C4-2B (cell line): Measurements from ENCODE around the gene TMUB2.

Experiments used
- H3K27ac ChIP-seq: fragments of 450-650 bp; 2 replicates; pipeline ENCODE4 v1.5.1; 2017
- CTCF ChIP-seq: fragments of 450-650 bp; conservative IDR thresholded peaks from 2 replicates; pipeline ENCODE4 v1.5.1; 2017; ENCODE audit warnings: mild to moderate bottlenecking
- ZFX ChIP-seq: fragments of 450-650 bp; IDR thresholded peaks from 2 replicates; pipeline ENCODE4 v1.6.1; 2017

TMUB2 gene

GRCh38 chr17:44183024-44183423 is 3.7 kb upstream of the TMUB2 start:
- H3K27ac ChIP-seq: no peak overlapping the region
- TF ChIP-seq CTCF (no peak), ZFX (no peak)

GRCh38 chr17:44184212-44184810 is 2.5 kb upstream of the TMUB2 start:
- TF ChIP-seq ZFX (no peak), CTCF (no peak)
- no peak overlapping the region for H3K27ac ChIP-seq

GRCh38 chr17:44187131-44187899 is 543 bp downstream of the TMUB2 start:
- H3K27ac ChIP-seq: peak overlapping the region; percentile 90
- TF ChIP-seq CTCF: no peak
- no peak for TF ChIP-seq ZFX

GRCh38 chr17:44188576-44189403 is 2.0 kb downstream of the TMUB2 start:
- TF ChIP-seq CTCF (no peak), ZFX (no peak)

GRCh38 chr17:44190481-44190880 is 3.7 kb downstream of the TMUB2 start:
- TF ChIP-seq CTCF: no peak
- TF ChIP-seq ZFX: no peak
- H3K27ac ChIP-seq: no peak overlapping the region

More at GRCh38 chr17:44188576-44189403, 2.0 kb downstream of the TMUB2 start:
- H3K27ac ChIP-seq: no peak overlapping the region

- H3K27ac ChIP-seq: no peak overlapping the region
- TF ChIP-seq CTCF (no peak), ZFX (no peak)
These were observed 4.6 kb downstream of the TMUB2 start for GRCh38 chr17:44191369-44191768.

GRCh38 chr17:44191941-44192496 is 5.2 kb downstream of the TMUB2 start:
- TF ChIP-seq ZFX: no peak
- TF ChIP-seq CTCF: no peak
- H3K27ac ChIP-seq: peak overlapping the region; percentile 29
